Endometrium (tissue), 2 donors: Measurements from ENCODE around the gene NINJ2.
"Not testable (repeated sequence)": the region's sequence is repeated elsewhere in the genome, so short reads cannot be mapped to it uniquely, and the experiment has no call there.

Experiments
- FAIRE-seq: peaks from 2 replicates; lab custom pipeline; 2012; peaks lifted over from hg19 to GRCh38; lab: Jason Lieb, UNC
- donor health status: control.
- donor health status: control.

The NINJ2 gene

GRCh38 chr12:663293-663871, at the start of gene NINJ2:
Gene NINJ2, minus strand, starts transcription at chr12:663445. Its CDS starts 85 bp downstream, at chr12:663360.
- no peak for FAIRE-seq

GRCh38 chr12:712172-712863, 49.1 kb upstream of the NINJ2 start:
- no peak for FAIRE-seq

- no peak for FAIRE-seq
Observed at GRCh38 chr12:709455-710020, 46.3 kb upstream of the NINJ2 start.

GRCh38 chr12:708084-708483, 44.8 kb upstream of the NINJ2 start:
- not testable (repeated sequence) for FAIRE-seq

- no peak for FAIRE-seq
Observed at GRCh38 chr12:704516-705242, 41.4 kb upstream of the NINJ2 start.

- no peak for FAIRE-seq
Observed at GRCh38 chr12:701896-702539, 38.8 kb upstream of the NINJ2 start.

GRCh38 chr12:700016-700415, 36.8 kb upstream of the NINJ2 start:
- no peak for FAIRE-seq

GRCh38 chr12:698222-698621, 35.0 kb upstream of the NINJ2 start:
- not testable (repeated sequence) for FAIRE-seq

- no peak for FAIRE-seq
Observed at GRCh38 chr12:697481-697880, 34.2 kb upstream of the NINJ2 start.

- no peak for FAIRE-seq
Observed at GRCh38 chr12:694734-695503, 31.7 kb upstream of the NINJ2 start.

GRCh38 chr12:693934-694533, 30.8 kb upstream of the NINJ2 start:
- FAIRE-seq = no peak

GRCh38 chr12:692274-692673, 29.0 kb upstream of the NINJ2 start:
- FAIRE-seq = no peak

GRCh38 chr12:690466-690865, 27.2 kb upstream of the NINJ2 start:
- FAIRE-seq = no peak

- no peak for FAIRE-seq
Observed at GRCh38 chr12:685388-685787, 22.1 kb upstream of the NINJ2 start.

GRCh38 chr12:684416-684815, 21.2 kb upstream of the NINJ2 start:
- FAIRE-seq = no peak

GRCh38 chr12:681568-682256, 18.5 kb upstream of the NINJ2 start:
- FAIRE-seq = no peak

GRCh38 chr12:678747-679712, 15.8 kb upstream of the NINJ2 start:
- FAIRE-seq = no peak

- no peak for FAIRE-seq
Observed at GRCh38 chr12:675562-675961, 12.3 kb upstream of the NINJ2 start.

GRCh38 chr12:674272-674781, 11.1 kb upstream of the NINJ2 start:
- no peak for FAIRE-seq
